ENCODE measurements around the gene RAB19.

GRCh38 chr7:140456551-140457051 is 52.7 kb downstream of the RAB19 start:
- TF ChIP-seq CTCF (IDR thresholded peaks at IDR 0.05) (no peak), POLR2A (IDR thresholded peaks at IDR 0.05) (no peak)

Measured in Peyer's patch (tissue), 4 donors.